ENCODE data around the gene SLC15A3. TPM values are rescaled to one million over a fixed set of nuclear protein-coding genes. Genes with fewer than 3 reads are reported as not detected.

SLC15A3 gene
- total and polyA plus RNA-seq, 2 experiments from 2014 or later, result 14.2 to 15.8 TPM

DNA sequence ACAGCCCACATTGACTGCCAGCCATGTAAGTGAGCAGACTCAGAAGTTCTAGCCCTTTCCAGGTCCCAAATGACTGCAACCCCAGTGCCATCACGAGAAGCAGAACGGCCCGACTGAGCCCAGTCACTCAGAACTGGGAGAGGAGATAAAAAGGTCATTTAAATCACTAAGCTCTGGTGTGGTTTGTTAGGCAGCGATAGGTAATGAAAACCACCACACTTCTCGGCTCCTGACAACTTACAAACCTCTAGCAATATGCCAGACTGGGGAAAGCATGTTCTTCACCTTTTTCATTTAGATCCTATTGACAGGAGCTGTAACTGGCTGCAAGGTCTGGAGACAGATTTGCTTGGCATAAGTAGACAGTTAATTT, 6.7 kb downstream of the SLC15A3 start:
- no peak overlapping the region for H3K27ac Mint-ChIP-seq
- H3K4me1 ChIP-seq (ENCODE audit: insufficient read depth), result peaks cover 19% of the 10 kb centered on the region
- ATAC-seq, result no peak

More for the DNA sequence above, 6.7 kb downstream of the SLC15A3 start:
- TF ChIP-seq, protein P1, sequence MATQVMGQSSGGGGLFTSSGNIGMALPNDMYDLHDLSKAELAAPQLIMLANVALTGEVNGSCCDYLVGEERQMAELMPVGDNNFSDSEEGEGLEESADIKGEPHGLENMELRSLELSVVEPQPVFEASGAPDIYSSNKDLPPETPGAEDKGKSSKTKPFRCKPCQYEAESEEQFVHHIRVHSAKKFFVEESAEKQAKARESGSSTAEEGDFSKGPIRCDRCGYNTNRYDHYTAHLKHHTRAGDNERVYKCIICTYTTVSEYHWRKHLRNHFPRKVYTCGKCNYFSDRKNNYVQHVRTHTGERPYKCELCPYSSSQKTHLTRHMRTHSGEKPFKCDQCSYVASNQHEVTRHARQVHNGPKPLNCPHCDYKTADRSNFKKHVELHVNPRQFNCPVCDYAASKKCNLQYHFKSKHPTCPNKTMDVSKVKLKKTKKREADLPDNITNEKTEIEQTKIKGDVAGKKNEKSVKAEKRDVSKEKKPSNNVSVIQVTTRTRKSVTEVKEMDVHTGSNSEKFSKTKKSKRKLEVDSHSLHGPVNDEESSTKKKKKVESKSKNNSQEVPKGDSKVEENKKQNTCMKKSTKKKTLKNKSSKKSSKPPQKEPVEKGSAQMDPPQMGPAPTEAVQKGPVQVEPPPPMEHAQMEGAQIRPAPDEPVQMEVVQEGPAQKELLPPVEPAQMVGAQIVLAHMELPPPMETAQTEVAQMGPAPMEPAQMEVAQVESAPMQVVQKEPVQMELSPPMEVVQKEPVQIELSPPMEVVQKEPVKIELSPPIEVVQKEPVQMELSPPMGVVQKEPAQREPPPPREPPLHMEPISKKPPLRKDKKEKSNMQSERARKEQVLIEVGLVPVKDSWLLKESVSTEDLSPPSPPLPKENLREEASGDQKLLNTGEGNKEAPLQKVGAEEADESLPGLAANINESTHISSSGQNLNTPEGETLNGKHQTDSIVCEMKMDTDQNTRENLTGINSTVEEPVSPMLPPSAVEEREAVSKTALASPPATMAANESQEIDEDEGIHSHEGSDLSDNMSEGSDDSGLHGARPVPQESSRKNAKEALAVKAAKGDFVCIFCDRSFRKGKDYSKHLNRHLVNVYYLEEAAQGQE (IDR thresholded peaks at IDR 0.05; ENCODE audit: unreplicated experiment), result no peak
- TF ChIP-seq EZH2phosphoT487 (IDR thresholded peaks at IDR 0.05; ENCODE audit: unreplicated experiment), result no peak
- no peak for TF ChIP-seq CREB1 (CRISPR knock-in tag; IDR thresholded peaks at IDR 0.05; ENCODE audit: low read depth)
- TF ChIP-seq ZNF114 (CRISPR knock-in tag; IDR thresholded peaks at IDR 0.05), result no peak
- TF ChIP-seq, protein P2, sequence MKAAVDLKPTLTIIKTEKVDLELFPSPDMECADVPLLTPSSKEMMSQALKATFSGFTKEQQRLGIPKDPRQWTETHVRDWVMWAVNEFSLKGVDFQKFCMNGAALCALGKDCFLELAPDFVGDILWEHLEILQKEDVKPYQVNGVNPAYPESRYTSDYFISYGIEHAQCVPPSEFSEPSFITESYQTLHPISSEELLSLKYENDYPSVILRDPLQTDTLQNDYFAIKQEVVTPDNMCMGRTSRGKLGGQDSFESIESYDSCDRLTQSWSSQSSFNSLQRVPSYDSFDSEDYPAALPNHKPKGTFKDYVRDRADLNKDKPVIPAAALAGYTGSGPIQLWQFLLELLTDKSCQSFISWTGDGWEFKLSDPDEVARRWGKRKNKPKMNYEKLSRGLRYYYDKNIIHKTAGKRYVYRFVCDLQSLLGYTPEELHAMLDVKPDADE (IDR thresholded peaks at IDR 0.05), result no peak
- TF ChIP-seq EZH2 (IDR thresholded peaks at IDR 0.05; ENCODE audit: low read depth, unreplicated experiment), result no peak
- no peak for TF ChIP-seq ZNF331 (CRISPR knock-in tag; IDR thresholded peaks at IDR 0.05; ENCODE audit: low read depth)
- TF ChIP-seq POLR2AphosphoS5 (IDR thresholded peaks at IDR 0.05; ENCODE audit: low read depth), result no peak
- TF ChIP-seq NANOG (IDR thresholded peaks at IDR 0.05; ENCODE audit: borderline replicate concordance), result no peak
- TF ChIP-seq, protein P3, sequence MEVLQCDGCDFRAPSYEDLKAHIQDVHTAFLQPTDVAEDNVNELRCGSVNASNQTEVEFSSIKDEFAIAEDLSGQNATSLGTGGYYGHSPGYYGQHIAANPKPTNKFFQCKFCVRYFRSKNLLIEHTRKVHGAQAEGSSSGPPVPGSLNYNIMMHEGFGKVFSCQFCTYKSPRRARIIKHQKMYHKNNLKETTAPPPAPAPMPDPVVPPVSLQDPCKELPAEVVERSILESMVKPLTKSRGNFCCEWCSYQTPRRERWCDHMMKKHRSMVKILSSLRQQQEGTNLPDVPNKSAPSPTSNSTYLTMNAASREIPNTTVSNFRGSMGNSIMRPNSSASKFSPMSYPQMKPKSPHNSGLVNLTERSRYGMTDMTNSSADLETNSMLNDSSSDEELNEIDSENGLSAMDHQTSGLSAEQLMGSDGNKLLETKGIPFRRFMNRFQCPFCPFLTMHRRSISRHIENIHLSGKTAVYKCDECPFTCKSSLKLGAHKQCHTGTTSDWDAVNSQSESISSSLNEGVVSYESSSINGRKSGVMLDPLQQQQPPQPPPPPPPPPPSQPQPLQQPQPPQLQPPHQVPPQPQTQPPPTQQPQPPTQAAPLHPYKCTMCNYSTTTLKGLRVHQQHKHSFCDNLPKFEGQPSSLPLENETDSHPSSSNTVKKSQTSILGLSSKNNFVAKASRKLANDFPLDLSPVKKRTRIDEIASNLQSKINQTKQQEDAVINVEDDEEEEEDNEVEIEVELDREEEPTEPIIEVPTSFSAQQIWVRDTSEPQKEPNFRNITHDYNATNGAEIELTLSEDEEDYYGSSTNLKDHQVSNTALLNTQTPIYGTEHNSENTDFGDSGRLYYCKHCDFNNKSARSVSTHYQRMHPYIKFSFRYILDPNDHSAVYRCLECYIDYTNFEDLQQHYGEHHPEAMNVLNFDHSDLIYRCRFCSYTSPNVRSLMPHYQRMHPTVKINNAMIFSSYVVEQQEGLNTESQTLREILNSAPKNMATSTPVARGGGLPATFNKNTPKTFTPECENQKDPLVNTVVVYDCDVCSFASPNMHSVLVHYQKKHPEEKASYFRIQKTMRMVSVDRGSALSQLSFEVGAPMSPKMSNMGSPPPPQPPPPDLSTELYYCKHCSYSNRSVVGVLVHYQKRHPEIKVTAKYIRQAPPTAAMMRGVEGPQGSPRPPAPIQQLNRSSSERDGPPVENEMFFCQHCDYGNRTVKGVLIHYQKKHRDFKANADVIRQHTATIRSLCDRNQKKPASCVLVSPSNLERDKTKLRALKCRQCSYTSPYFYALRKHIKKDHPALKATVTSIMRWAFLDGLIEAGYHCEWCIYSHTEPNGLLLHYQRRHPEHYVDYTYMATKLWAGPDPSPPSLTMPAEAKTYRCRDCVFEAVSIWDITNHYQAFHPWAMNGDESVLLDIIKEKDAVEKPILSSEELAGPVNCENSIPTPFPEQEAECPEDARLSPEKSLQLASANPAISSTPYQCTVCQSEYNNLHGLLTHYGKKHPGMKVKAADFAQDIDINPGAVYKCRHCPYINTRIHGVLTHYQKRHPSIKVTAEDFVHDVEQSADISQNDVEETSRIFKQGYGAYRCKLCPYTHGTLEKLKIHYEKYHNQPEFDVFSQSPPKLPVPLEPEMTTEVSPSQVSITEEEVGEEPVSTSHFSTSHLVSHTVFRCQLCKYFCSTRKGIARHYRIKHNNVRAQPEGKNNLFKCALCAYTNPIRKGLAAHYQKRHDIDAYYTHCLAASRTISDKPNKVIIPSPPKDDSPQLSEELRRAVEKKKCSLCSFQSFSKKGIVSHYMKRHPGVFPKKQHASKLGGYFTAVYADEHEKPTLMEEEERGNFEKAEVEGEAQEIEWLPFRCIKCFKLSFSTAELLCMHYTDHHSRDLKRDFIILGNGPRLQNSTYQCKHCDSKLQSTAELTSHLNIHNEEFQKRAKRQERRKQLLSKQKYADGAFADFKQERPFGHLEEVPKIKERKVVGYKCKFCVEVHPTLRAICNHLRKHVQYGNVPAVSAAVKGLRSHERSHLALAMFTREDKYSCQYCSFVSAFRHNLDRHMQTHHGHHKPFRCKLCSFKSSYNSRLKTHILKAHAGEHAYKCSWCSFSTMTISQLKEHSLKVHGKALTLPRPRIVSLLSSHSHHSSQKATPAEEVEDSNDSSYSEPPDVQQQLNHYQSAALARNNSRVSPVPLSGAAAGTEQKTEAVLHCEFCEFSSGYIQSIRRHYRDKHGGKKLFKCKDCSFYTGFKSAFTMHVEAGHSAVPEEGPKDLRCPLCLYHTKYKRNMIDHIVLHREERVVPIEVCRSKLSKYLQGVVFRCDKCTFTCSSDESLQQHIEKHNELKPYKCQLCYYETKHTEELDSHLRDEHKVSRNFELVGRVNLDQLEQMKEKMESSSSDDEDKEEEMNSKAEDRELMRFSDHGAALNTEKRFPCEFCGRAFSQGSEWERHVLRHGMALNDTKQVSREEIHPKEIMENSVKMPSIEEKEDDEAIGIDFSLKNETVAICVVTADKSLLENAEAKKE (CRISPR knock-in tag; IDR thresholded peaks at IDR 0.05), result no peak
- no peak for TF ChIP-seq STAT1 (IDR thresholded peaks at IDR 0.05; ENCODE audit: unreplicated experiment)
- TF ChIP-seq, protein P4, sequence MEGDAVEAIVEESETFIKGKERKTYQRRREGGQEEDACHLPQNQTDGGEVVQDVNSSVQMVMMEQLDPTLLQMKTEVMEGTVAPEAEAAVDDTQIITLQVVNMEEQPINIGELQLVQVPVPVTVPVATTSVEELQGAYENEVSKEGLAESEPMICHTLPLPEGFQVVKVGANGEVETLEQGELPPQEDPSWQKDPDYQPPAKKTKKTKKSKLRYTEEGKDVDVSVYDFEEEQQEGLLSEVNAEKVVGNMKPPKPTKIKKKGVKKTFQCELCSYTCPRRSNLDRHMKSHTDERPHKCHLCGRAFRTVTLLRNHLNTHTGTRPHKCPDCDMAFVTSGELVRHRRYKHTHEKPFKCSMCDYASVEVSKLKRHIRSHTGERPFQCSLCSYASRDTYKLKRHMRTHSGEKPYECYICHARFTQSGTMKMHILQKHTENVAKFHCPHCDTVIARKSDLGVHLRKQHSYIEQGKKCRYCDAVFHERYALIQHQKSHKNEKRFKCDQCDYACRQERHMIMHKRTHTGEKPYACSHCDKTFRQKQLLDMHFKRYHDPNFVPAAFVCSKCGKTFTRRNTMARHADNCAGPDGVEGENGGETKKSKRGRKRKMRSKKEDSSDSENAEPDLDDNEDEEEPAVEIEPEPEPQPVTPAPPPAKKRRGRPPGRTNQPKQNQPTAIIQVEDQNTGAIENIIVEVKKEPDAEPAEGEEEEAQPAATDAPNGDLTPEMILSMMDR (conservative IDR thresholded peaks at IDR 0.05; ENCODE audit: low read depth in 2 of 2), result no peak
- TF ChIP-seq JUNB (IDR thresholded peaks at IDR 0.05; ENCODE audit: unreplicated experiment), result no peak
- peaks cover 34% of the 10 kb centered on the region for H3K4me1 Mint-ChIP-seq
- H3K4me3 ChIP-seq, result no peak overlapping the region
- peaks cover 6% of the 10 kb centered on the region; the same call in 1 of the 2 replicates for H3K79me2 ChIP-seq (replicated peaks; ENCODE audit: insufficient read depth)
- H2AFZ ChIP-seq, result no peak overlapping the region
- no peak overlapping the region for H3K27ac ChIP-seq (ENCODE audit: low read depth)
- no peak for DNase-seq (ENCODE audit: low spot score)
- peaks cover 12% of the 10 kb centered on the region; the same call in 1 of the 3 replicates for H3K36me3 Mint-ChIP-seq (ENCODE audit: low read depth)
- no peaks in the 10 kb centered on the region for H3K9me2 ChIP-seq (ENCODE audit: insufficient read depth)
- no peaks in the 10 kb centered on the region for H3K36me3 ChIP-seq (ENCODE audit: insufficient read depth)
- no peak overlapping the region for H3K4me2 ChIP-seq
- H3F3A ChIP-seq (replicated peaks; ENCODE audit: low read depth), result peaks cover 8% of the 10 kb centered on the region
- H3K9me3 Mint-ChIP-seq, result no peaks in the 10 kb centered on the region
- H4K20me1 ChIP-seq (replicated peaks; ENCODE audit: insufficient read depth), result 0 out of 2 replicates have a peak, but pooled peaks cover 3% of the 10 kb centered on the region
- no peak overlapping the region for H3K4me3 Mint-ChIP-seq
- peaks cover 18% of the 10 kb centered on the region for H3K27me3 Mint-ChIP-seq (ENCODE audit: insufficient read depth, low read depth, poor library complexity)
- peaks cover 12% of the 10 kb centered on the region for H3K27me3 ChIP-seq (ENCODE audit: insufficient read depth)
